Parathyroid adenoma (tissue), 2 donors: Measurements from ENCODE around the gene STYXL2.

ENCODE experiments used
- H2AFZ ChIP-seq: fragments of 300-600 bp; sonication (generic); one replicate; pipeline ENCODE4 v1.7.0; 2017; ENCODE audit warnings: antibody characterized with exemption, mild to moderate bottlenecking
- H3K27ac ChIP-seq: fragments of 300-600 bp; sonication (generic); one replicate; pipeline ENCODE4 v1.7.0; 2017
- H3K27me3 ChIP-seq: fragments of 300-600 bp; sonication (generic); one replicate; pipeline ENCODE4 v1.7.0; 2017; ENCODE audit warnings: low read length; ENCODE audit not compliant: control insufficient read depth, insufficient read depth
- H3K36me3 ChIP-seq: fragments of 300-600 bp; sonication (generic); one replicate; pipeline ENCODE4 v1.7.0; 2017; ENCODE audit warnings: low read length; ENCODE audit not compliant: control insufficient read depth, insufficient read depth
- H3K4me1 ChIP-seq: fragments of 300-600 bp; sonication (generic); one replicate; pipeline ENCODE4 v1.7.0; 2017; ENCODE audit warnings: control low read depth
- H3K4me2 ChIP-seq: fragments of 300-600 bp; sonication (generic); one replicate; pipeline ENCODE4 v1.7.0; 2017; ENCODE audit warnings: low read length
- H3K4me3 ChIP-seq: fragments of 300-600 bp; sonication (generic); one replicate; pipeline ENCODE4 v1.7.0; 2017; ENCODE audit warnings: low read depth, low read length
- H3K79me2 ChIP-seq: fragments of 300-600 bp; sonication (generic); one replicate; pipeline ENCODE4 v1.7.0; 2017; ENCODE audit warnings: control low read depth
- H3K9ac ChIP-seq: fragments of 300-600 bp; sonication (generic); one replicate; pipeline ENCODE4 v1.7.0; 2017; ENCODE audit warnings: mild to moderate bottlenecking
- H3K9me3 ChIP-seq: fragments of 300-600 bp; sonication (generic); one replicate; pipeline ENCODE4 v1.7.0; 2017; ENCODE audit warnings: low read length; ENCODE audit not compliant: control insufficient read depth
- TF ChIP-seq, protein P1 (sequence below): fragments of 300-600 bp; sonication (generic); IDR thresholded peaks from one replicate; pipeline ENCODE4 v1.7.0; 2017; ENCODE audit warnings: antibody characterized with exemption, mild to moderate bottlenecking
- donor health status: primary hyperparathyroidism.

Gene STYXL2

DNA sequence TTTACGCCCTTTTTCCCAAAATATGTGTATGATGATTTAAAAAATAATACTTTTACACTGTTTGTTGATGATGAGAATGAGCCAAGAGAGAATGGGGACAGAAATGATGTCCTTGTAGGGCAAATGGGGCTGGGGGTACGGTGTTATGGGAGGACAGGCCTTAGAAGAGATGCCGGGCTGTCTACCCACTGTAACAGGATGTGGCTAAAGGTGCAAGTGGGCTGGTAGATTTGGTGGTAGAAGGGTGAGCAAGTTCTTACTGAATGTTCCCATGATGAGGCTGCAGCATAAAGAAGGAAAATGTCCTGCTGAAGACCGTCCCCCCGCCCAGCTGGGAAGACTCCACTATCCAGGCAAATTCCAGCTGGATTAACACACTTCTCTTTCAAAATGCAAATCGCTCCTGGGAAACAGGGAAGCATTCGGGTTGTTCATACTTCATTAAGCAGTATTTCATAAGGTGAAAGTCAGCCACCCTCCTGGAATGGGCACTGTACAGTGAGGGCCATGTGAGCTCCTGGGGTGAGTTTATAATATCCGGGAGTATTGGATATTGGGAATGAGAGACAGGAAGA lies 17.7 kb upstream of the STYXL2 start:
- no peaks in the 10 kb centered on the region for H3K27me3 ChIP-seq
- no peak overlapping the region for H2AFZ ChIP-seq
- no peak overlapping the region for H3K27ac ChIP-seq
- H3K4me2 ChIP-seq = no peak overlapping the region
- no peaks in the 10 kb centered on the region for H3K36me3 ChIP-seq
- H3K4me1 ChIP-seq = no peaks in the 10 kb centered on the region
- no peak overlapping the region for H3K4me3 ChIP-seq
- H3K79me2 ChIP-seq = no peaks in the 10 kb centered on the region
- no peak overlapping the region for H3K9ac ChIP-seq
- H3K9me3 ChIP-seq = no peaks in the 10 kb centered on the region
- TF ChIP-seq, protein P1, sequence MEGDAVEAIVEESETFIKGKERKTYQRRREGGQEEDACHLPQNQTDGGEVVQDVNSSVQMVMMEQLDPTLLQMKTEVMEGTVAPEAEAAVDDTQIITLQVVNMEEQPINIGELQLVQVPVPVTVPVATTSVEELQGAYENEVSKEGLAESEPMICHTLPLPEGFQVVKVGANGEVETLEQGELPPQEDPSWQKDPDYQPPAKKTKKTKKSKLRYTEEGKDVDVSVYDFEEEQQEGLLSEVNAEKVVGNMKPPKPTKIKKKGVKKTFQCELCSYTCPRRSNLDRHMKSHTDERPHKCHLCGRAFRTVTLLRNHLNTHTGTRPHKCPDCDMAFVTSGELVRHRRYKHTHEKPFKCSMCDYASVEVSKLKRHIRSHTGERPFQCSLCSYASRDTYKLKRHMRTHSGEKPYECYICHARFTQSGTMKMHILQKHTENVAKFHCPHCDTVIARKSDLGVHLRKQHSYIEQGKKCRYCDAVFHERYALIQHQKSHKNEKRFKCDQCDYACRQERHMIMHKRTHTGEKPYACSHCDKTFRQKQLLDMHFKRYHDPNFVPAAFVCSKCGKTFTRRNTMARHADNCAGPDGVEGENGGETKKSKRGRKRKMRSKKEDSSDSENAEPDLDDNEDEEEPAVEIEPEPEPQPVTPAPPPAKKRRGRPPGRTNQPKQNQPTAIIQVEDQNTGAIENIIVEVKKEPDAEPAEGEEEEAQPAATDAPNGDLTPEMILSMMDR = no peak

DNA sequence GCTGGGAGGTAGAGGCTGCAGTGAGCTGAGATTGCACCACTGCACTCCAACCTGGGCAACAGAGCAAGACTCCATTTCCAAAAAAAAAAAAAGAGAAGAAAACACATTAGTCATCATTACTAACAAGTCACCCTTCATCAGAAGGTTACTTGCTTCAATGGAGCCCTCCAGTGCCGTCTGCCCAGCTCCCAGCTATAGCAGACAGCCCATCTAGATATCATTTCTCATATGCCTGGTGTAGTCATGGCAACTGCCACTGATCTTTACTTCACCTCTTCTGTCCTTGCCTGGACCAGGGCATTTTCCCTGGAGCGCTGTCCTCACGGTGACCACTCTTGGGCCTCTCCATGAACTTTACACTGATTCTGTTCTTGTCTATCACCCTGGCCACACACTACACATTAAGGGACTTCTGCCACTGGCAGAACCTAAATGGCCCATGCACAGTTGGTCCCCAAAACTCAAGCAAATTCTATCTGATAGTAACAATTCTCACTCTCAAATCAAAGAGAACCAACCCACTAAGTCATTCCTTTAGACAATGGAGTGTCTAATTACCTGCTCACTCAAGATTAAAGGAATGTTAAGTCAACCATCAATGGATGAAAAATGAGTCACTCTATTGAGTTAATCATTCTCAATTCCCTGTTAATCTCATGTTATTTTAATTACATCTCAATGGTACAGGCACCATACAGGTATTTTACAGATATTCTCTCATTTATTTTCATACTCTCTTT lies 16.6 kb upstream of the STYXL2 start:
- Histone ChIP-seq H3K36me3 (no peaks in the 10 kb centered on the region), H3K9me3 (no peaks in the 10 kb centered on the region), H3K4me3 (no peak overlapping the region), H3K9ac (no peak overlapping the region), H3K79me2 (no peaks in the 10 kb centered on the region), H3K27me3 (no peaks in the 10 kb centered on the region), H3K4me1 (no peaks in the 10 kb centered on the region), H3K27ac (no peak overlapping the region), H3K4me2 (no peak overlapping the region), H2AFZ (no peak overlapping the region)
- TF ChIP-seq, protein P1 = no peak

DNA sequence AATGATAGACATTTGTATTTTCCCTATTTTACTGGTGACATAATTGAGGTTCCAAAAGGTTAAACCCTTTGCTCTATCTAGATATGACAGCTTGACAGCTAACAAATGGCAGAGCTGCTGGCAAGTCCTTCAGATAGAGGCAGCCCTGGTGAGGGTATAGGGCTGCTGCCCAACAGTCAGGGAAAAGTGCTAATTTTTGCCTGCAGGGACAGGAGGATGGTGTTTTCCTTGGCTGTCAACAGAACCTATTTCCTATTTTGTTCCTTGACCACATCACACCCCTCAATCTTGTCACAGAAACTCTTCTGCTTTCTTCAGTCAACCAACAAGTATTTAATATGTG lies 16.0 kb upstream of the STYXL2 start:
- TF ChIP-seq, protein P1 = no peak
- no peak overlapping the region for H3K9ac ChIP-seq
- H3K4me2 ChIP-seq = no peak overlapping the region
- H3K4me1 ChIP-seq = no peaks in the 10 kb centered on the region
- no peaks in the 10 kb centered on the region for H3K79me2 ChIP-seq
- no peak overlapping the region for H3K4me3 ChIP-seq
- no peak overlapping the region for H3K27ac ChIP-seq
- H3K36me3 ChIP-seq = no peaks in the 10 kb centered on the region
- no peaks in the 10 kb centered on the region for H3K27me3 ChIP-seq
- H2AFZ ChIP-seq = no peak overlapping the region
- H3K9me3 ChIP-seq = no peaks in the 10 kb centered on the region

DNA sequence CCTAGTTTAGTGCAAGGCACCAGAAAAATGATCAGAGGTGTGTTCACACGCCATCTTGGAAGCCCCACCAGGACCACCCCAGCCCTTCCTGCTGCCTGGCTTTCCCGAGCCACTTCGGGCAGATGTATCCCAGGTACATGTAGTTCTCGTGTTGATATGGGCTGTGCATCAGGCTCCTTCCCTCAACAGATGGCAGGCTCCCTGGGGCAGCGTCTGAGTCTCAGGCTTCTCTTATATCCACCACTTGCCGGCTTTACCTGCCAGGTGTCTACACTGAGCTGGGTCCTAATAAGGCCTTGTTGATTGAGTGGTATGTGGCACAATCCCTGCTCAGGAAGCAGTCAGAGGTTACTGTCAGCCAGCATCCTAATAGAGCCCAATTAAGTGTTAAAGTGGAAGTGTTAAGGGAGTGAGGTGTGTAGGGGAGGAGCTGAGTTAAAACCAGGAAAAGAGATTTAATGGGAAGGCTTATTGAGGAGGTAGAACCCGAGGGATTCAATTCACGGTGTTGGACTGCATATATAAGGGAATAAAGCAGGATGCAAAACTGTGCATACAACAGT lies 12.2 kb upstream of the STYXL2 start:
- H3K27ac ChIP-seq = no peak overlapping the region
- H3K36me3 ChIP-seq = no peaks in the 10 kb centered on the region
- no peaks in the 10 kb centered on the region for H3K79me2 ChIP-seq
- no peaks in the 10 kb centered on the region for H3K9me3 ChIP-seq
- H3K27me3 ChIP-seq = no peaks in the 10 kb centered on the region
- TF ChIP-seq, protein P1 = no peak
- H2AFZ ChIP-seq = no peak overlapping the region
- no peak overlapping the region for H3K4me2 ChIP-seq
- H3K9ac ChIP-seq = no peak overlapping the region
- no peak overlapping the region for H3K4me3 ChIP-seq
- H3K4me1 ChIP-seq = no peaks in the 10 kb centered on the region
